ENCODE data around the gene A1CF. TPM values are rescaled to one million over a fixed set of nuclear protein-coding genes. Genes with fewer than 3 reads are reported as not detected.

Gene A1CF
- total and polyA plus RNA-seq, 2 experiments from 2014 or later = 0.05 TPM; not detected in 1

- TF ChIP-seq ZNF462 (CRISPR knock-in tag; IDR thresholded peaks at IDR 0.05) (no peak), CTCF (conservative IDR thresholded peaks at IDR 0.05; ENCODE audit: low read depth in 2 of 2) (no peak)
Observed at GRCh38 chr10:50894312-50894711, 8.9 kb upstream of the A1CF start (continued).

- DNase-seq (ENCODE audit: low spot score) (no peak), ATAC-seq (no peak)
- Histone ChIP-seq H3K4me3 (no peak overlapping the region), H4K20me1 (replicated peaks; ENCODE audit: insufficient read depth) (no peaks in the 10 kb centered on the region), H3K4me2 (no peak overlapping the region), H3K9me2 (ENCODE audit: insufficient read depth) (no peaks in the 10 kb centered on the region), H2AFZ (no peak overlapping the region), H3K27ac (ENCODE audit: low read depth) (no peak overlapping the region), H3K4me1 (ENCODE audit: insufficient read depth) (no peaks in the 10 kb centered on the region), H3K36me3 (ENCODE audit: insufficient read depth) (no peaks in the 10 kb centered on the region), H3K27me3 (ENCODE audit: insufficient read depth) (no peaks in the 10 kb centered on the region), H3F3A (replicated peaks; ENCODE audit: low read depth) (no peaks in the 10 kb centered on the region), H3K79me2 (replicated peaks; ENCODE audit: insufficient read depth) (no peaks in the 10 kb centered on the region)
- Mint-ChIP-seq H3K4me3 (no peak overlapping the region), H3K27me3 (ENCODE audit: insufficient read depth, low read depth, poor library complexity) (peaks cover 7% of the 10 kb centered on the region), H3K27ac (no peak overlapping the region), H3K36me3 (ENCODE audit: low read depth) (no peaks in the 10 kb centered on the region), H3K4me1 (no peaks in the 10 kb centered on the region), H3K9me3 (no peaks in the 10 kb centered on the region)
- TF ChIP-seq NANOG (IDR thresholded peaks at IDR 0.05; ENCODE audit: borderline replicate concordance) (no peak), ZNF331 (CRISPR knock-in tag; IDR thresholded peaks at IDR 0.05; ENCODE audit: low read depth) (no peak), EZH2phosphoT487 (IDR thresholded peaks at IDR 0.05; ENCODE audit: unreplicated experiment) (no peak), STAT1 (IDR thresholded peaks at IDR 0.05; ENCODE audit: unreplicated experiment) (no peak), POLR2AphosphoS5 (IDR thresholded peaks at IDR 0.05; ENCODE audit: low read depth) (no peak), REST (IDR thresholded peaks at IDR 0.05; ENCODE audit: unreplicated experiment) (no peak), EZH2 (IDR thresholded peaks at IDR 0.05; ENCODE audit: low read depth, unreplicated experiment) (no peak), JUNB (IDR thresholded peaks at IDR 0.05; ENCODE audit: unreplicated experiment) (no peak)
Observed at GRCh38 chr10:50892467-50892866, 7.0 kb upstream of the A1CF start.
